GM23248 (cell line): ENCODE results near the gene RUNX3. TPM values are rescaled to one million over a fixed set of nuclear protein-coding genes. Genes with fewer than 3 reads are reported as not detected.

ENCODE experiments used
- DNase-seq: peaks from one replicate; pipeline ENCODE4 v3.0.0-alpha.2; 2015
- H2AFZ ChIP-seq: fragments of 200-600 bp; sonication (generic); 2 replicates; pipeline ENCODE4 v1.6.1; 2016; ENCODE audit warnings: antibody characterized with exemption
- H3F3A ChIP-seq: fragments of 200-600 bp; sonication (generic); 2 replicates; pipeline ENCODE4 v1.6.1; 2016; ENCODE audit warnings: mild to moderate bottlenecking, antibody characterized with exemption, mixed run types; ENCODE audit not compliant: insufficient read depth
- H3K27ac ChIP-seq: fragments of 200-600 bp; sonication (generic); 2 replicates; pipeline ENCODE4 v1.5.1; 2016; ENCODE audit warnings: mild to moderate bottlenecking
- H3K27me3 ChIP-seq: fragments of 200-600 bp; sonication (generic); replicated peaks from 2 replicates; pipeline ENCODE4 v1.6.1; 2016; ENCODE audit warnings: mild to moderate bottlenecking; ENCODE audit not compliant: insufficient read depth
- H3K36me3 ChIP-seq: fragments of 200-600 bp; sonication (generic); 2 replicates; pipeline ENCODE4 v1.6.1; 2016; ENCODE audit warnings: low read depth, mild to moderate bottlenecking
- H3K4me1 ChIP-seq: fragments of 200-600 bp; sonication (generic); 2 replicates; pipeline ENCODE4 v1.6.1; 2016; ENCODE audit warnings: mild to moderate bottlenecking; ENCODE audit not compliant: insufficient read depth
- H3K4me2 ChIP-seq: fragments of 200-600 bp; sonication (generic); one replicate; pipeline ENCODE4 v1.6.1; 2016; ENCODE audit warnings: mild to moderate bottlenecking; ENCODE audit not compliant: unreplicated experiment
- H3K4me3 ChIP-seq: fragments of 200-600 bp; sonication (generic); 2 replicates; pipeline ENCODE4 v1.5.1; 2016; ENCODE audit warnings: mild to moderate bottlenecking
- H3K79me2 ChIP-seq: fragments of 200-600 bp; sonication (generic); 2 replicates; pipeline ENCODE4 v1.6.1; 2016; ENCODE audit warnings: mild to moderate bottlenecking; ENCODE audit not compliant: insufficient read depth
- H3K9ac ChIP-seq: fragments of 200-600 bp; sonication (generic); 2 replicates; pipeline ENCODE4 v1.6.1; 2016; ENCODE audit warnings: mild to moderate bottlenecking
- H3K9me2 ChIP-seq: fragments of 200-600 bp; sonication (generic); 2 replicates; pipeline ENCODE4 v1.6.1; 2016; ENCODE audit warnings: mixed run types, mild to moderate bottlenecking, moderate library complexity; ENCODE audit not compliant: insufficient read depth
- H3K9me3 ChIP-seq: fragments of 200-600 bp; sonication (generic); one replicate; pipeline ENCODE4 v1.6.1; 2017; ENCODE audit warnings: low read depth
- H4K20me1 ChIP-seq: fragments of 200-600 bp; sonication (generic); 2 replicates; pipeline ENCODE4 v1.6.0; 2016; ENCODE audit not compliant: insufficient read depth
- EZH2 ChIP-seq: fragments of 200-600 bp; sonication (generic); IDR thresholded peaks from 2 replicates; pipeline ENCODE4 v1.6.1; 2018; ENCODE audit warnings: antibody characterized with exemption, mild to moderate bottlenecking; ENCODE audit not compliant: insufficient read depth, poor library complexity, severe bottlenecking
- EZH2phosphoT487 ChIP-seq: fragments of 200-600 bp; sonication (generic); IDR thresholded peaks from 2 replicates; pipeline ENCODE4 v1.6.1; 2018; ENCODE audit warnings: antibody characterized with exemption, moderate library complexity, mild to moderate bottlenecking, low read depth; ENCODE audit not compliant: insufficient read depth
- WGBS, 2 experiments: methylation state at CpG; one replicate each; pipeline ENCODE4 v1.1.6; 2015 to 2017; ENCODE audit warnings: low lambda C conversion rate in 2 of 2, low coverage in 1 of 2; ENCODE audit errors: missing lambda C conversion rate in 2 of 2; 5-methylcytosine and 5-hydroxymethylcytosine counted together
- in situ Hi-C: fragments of 300-500 bp; cut with MboI; formaldehyde crosslinking; loops from 2 replicates; pipeline ENCODE4 v1.15.0; 2020
- polyA plus RNA-seq: library from polyadenylated mRNA; unstranded; fragments of >200 nt; fragmentation: Nextera tagmentation; extraction: Ambion mirVana; gene quantifications from 2 replicates; pipeline ENCODE4 v1.2.1, GENCODE V29; 2016
- total RNA-seq: library from RNA; depleted of rRNA; stranded (reverse); fragments of >200 nt; shearing (Covaris generic); gene quantifications from 2 replicates; pipeline ENCODE4 v1.2.3, GENCODE V29; 2014

The RUNX3 gene
- total and polyA plus RNA-seq, 2 experiments from 2014 or later: 0.43 to 1.4 TPM

- Histone ChIP-seq H4K20me1 (no peaks in the 10 kb centered on the region), H2AFZ (no peak overlapping the region), H3K9me2 (no peaks in the 10 kb centered on the region), H3K4me2 (no peak overlapping the region), H3K4me1 (no peaks in the 10 kb centered on the region), H3K36me3 (no peaks in the 10 kb centered on the region), H3K9me3 (no peaks in the 10 kb centered on the region), H3F3A (peaks cover 4% of the 10 kb centered on the region; the same call in 1 of the 2 replicates), H3K27ac (no peak overlapping the region), H3K4me3 (no peak overlapping the region), H3K79me2 (no peaks in the 10 kb centered on the region), H3K9ac (no peak overlapping the region), H3K27me3 (no peaks in the 10 kb centered on the region)
- TF ChIP-seq EZH2 (no peak), EZH2phosphoT487 (no peak)
- no peak for DNase-seq
- in situ Hi-C loops: no loop called here
- WGBS, 2 experiments: 47 to 55% methylated on average over 1 of the region's 1 CpG
These were observed 56.9 kb downstream of the RUNX3 start for GRCh38 chr1:24873148-24873547.

- H3K27ac ChIP-seq: no peak overlapping the region
- no peak overlapping the region for H3K4me2 ChIP-seq
- no peaks in the 10 kb centered on the region for H4K20me1 ChIP-seq
- H3K9me2 ChIP-seq: no peaks in the 10 kb centered on the region
- H3K36me3 ChIP-seq: no peaks in the 10 kb centered on the region
- no peaks in the 10 kb centered on the region for H3K27me3 ChIP-seq
- DNase-seq: no peak
- no peaks in the 10 kb centered on the region for H3K79me2 ChIP-seq
- peaks cover 5% of the 10 kb centered on the region; the same call in 1 of the 2 replicates for H3F3A ChIP-seq
- H3K4me3 ChIP-seq: no peak overlapping the region
- H3K9me3 ChIP-seq: no peaks in the 10 kb centered on the region
- no peak overlapping the region for H3K9ac ChIP-seq
- in situ Hi-C loops: no loop called here
- no peak for TF ChIP-seq EZH2phosphoT487
- no peak for TF ChIP-seq EZH2
- no peaks in the 10 kb centered on the region for H3K4me1 ChIP-seq
- no peak overlapping the region for H2AFZ ChIP-seq
- 73 to 77% methylated on average over 19 of the region's 19 CpGs for WGBS, 2 experiments
These were observed 57.8 kb downstream of the RUNX3 start for GRCh38 chr1:24872061-24872850.

GRCh38 chr1:24871306-24871901, 58.7 kb downstream of the RUNX3 start:
- no peak for DNase-seq

GRCh38 chr1:24870551-24871195, 59.4 kb downstream of the RUNX3 start:
- Histone ChIP-seq H3K9me3 (no peaks in the 10 kb centered on the region), H3K27me3 (no peaks in the 10 kb centered on the region), H3F3A (peaks cover 14% of the 10 kb centered on the region; the same call in 1 of the 2 replicates), H3K9ac (no peak overlapping the region), H3K4me3 (no peak overlapping the region), H3K4me1 (no peaks in the 10 kb centered on the region), H2AFZ (no peak overlapping the region), H3K79me2 (no peaks in the 10 kb centered on the region), H4K20me1 (no peaks in the 10 kb centered on the region), H3K9me2 (no peaks in the 10 kb centered on the region), H3K36me3 (no peaks in the 10 kb centered on the region), H3K27ac (no peak overlapping the region), H3K4me2 (no peak overlapping the region)
- 49 to 51% methylated on average over 20 of the region's 20 CpGs for WGBS, 2 experiments
- no peak for DNase-seq
- TF ChIP-seq EZH2: no peak
- TF ChIP-seq EZH2phosphoT487: no peak
- in situ Hi-C loops: no loop called here

More at GRCh38 chr1:24871306-24871901, 58.7 kb downstream of the RUNX3 start:
- no peaks in the 10 kb centered on the region for H3K4me1 ChIP-seq
- H3K9me3 ChIP-seq: no peaks in the 10 kb centered on the region
- no peaks in the 10 kb centered on the region for H3K79me2 ChIP-seq
- no peak overlapping the region for H3K27ac ChIP-seq
- TF ChIP-seq EZH2phosphoT487: no peak
- TF ChIP-seq EZH2: no peak
- no peaks in the 10 kb centered on the region for H3K27me3 ChIP-seq
- no peak overlapping the region for H3K9ac ChIP-seq
- no peaks in the 10 kb centered on the region for H3K36me3 ChIP-seq
- no peak overlapping the region for H3K4me2 ChIP-seq
- in situ Hi-C loops: no loop called here
- no peak overlapping the region for H3K4me3 ChIP-seq
- 92 to 98% methylated on average over 11 of the region's 11 CpGs for WGBS, 2 experiments
- no peaks in the 10 kb centered on the region for H4K20me1 ChIP-seq
- H3F3A ChIP-seq: peaks cover 6% of the 10 kb centered on the region; the same call in 1 of the 2 replicates
- H3K9me2 ChIP-seq: no peaks in the 10 kb centered on the region
- no peak overlapping the region for H2AFZ ChIP-seq
